GM12864 (cell line): ENCODE results near the gene KCNMB4.

Experiments used
- DNase-seq: peaks from one replicate; pipeline ENCODE4 v3.0.0-alpha.2; 2011; ENCODE audit warnings: low read depth
- H3K4me3 ChIP-seq: 2 replicates; pipeline ENCODE4 v1.5.1; 2011; ENCODE audit warnings: mild to moderate bottlenecking, low read depth, low read length, control low read depth
- TF ChIP-seq, protein P1 (sequence below): IDR thresholded peaks from 2 replicates; pipeline ENCODE4 v1.5.1; 2011; ENCODE audit warnings: low read depth, mild to moderate bottlenecking, moderate library complexity, low read length, control low read depth, inconsistent platforms; ENCODE audit errors: missing control alignments

KCNMB4 gene

DNA sequence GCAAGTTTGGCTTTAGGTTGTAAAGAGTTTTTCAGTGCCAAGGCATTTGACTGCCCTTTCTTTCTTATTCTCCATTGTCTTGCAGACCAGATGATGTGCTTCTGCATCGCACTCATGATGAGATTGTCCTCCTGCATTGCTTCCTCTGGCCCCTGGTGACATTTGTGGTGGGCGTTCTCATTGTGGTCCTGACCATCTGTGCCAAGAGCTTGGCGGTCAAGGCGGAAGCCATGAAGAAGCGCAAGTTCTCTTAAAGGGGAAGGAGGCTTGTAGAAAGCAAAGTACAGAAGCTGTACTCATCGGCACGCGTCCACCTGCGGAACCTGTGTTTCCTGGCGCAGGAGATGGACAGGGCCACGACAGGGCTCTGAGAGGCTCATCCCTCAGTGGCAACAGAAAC lies 64.3 kb downstream of the KCNMB4 start:
- TF ChIP-seq, protein P1, sequence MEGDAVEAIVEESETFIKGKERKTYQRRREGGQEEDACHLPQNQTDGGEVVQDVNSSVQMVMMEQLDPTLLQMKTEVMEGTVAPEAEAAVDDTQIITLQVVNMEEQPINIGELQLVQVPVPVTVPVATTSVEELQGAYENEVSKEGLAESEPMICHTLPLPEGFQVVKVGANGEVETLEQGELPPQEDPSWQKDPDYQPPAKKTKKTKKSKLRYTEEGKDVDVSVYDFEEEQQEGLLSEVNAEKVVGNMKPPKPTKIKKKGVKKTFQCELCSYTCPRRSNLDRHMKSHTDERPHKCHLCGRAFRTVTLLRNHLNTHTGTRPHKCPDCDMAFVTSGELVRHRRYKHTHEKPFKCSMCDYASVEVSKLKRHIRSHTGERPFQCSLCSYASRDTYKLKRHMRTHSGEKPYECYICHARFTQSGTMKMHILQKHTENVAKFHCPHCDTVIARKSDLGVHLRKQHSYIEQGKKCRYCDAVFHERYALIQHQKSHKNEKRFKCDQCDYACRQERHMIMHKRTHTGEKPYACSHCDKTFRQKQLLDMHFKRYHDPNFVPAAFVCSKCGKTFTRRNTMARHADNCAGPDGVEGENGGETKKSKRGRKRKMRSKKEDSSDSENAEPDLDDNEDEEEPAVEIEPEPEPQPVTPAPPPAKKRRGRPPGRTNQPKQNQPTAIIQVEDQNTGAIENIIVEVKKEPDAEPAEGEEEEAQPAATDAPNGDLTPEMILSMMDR, result no peak
- H3K4me3 ChIP-seq, result no peak overlapping the region
- no peak for DNase-seq

DNA sequence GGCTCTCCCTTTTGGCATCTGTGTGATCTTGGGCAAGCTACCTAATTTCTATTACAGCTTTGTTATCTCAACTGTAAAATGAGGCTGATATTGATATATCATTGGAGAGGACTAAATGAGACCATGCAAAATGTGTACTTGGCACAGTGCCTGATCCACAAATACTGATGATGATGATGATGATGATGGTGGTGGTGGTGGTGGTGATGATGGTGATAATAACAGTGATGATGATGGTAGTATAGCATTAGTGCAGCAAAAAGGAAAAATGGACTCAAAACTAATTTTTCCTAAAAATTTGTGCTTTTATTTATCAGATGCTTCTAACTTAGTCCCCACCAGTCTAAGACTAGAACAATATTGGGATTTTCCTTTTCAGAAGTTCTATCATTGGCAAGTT lies 70.7 kb downstream of the KCNMB4 start:
- TF ChIP-seq, protein P1, result no peak
- no peak for DNase-seq
- no peak overlapping the region for H3K4me3 ChIP-seq

DNA sequence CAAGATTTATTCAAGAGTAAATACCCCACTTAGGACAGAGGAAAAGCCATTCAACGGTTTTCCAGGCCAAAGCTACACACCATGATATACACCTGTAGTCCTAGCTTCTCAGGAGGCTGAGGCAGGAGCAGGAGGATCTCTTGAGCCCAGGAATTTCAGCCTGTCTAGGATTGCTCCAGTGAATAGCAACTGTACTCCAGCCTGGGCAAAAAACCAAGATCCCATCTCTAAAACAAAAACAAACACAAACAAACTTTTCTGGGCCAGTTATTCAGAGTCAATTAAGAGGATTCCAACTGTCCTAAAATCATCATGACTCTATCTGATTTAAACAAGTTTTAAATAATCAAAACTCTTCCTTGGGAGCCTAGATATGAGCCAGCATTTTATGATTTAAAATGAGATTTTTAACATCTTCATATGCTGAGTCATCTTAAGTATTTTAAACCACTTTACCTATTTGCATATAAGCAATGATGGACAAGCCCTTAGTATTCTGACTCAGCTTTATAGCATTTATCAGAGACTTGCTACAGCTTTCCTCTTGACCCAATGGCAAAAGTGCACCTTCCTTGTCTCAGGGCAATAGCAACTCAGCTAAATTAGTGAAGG lies 77.1 kb downstream of the KCNMB4 start:
- DNase-seq, result no peak
- TF ChIP-seq, protein P1, result no peak
- no peak overlapping the region for H3K4me3 ChIP-seq

DNA sequence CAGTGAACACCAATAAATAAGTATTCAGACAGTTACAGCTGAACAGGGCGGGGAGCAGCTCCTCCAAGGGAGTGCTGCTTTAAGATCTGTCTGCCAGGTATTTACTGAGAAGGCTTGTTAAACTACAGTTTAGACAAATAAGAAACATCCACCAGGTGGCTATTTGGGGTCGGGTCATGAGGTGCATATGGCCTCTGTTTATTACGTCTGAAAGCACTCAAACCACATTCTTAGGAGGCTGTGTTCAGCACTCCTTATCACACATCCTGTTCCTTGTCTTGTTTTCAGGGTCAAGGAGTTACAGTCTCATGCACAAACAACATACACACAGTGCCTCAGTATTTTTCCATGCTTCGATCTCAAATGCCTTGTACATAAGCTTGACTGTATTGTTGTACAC lies 78.8 kb downstream of the KCNMB4 start:
- no peak for DNase-seq
- H3K4me3 ChIP-seq, result no peak overlapping the region
- TF ChIP-seq, protein P1, result no peak

DNA sequence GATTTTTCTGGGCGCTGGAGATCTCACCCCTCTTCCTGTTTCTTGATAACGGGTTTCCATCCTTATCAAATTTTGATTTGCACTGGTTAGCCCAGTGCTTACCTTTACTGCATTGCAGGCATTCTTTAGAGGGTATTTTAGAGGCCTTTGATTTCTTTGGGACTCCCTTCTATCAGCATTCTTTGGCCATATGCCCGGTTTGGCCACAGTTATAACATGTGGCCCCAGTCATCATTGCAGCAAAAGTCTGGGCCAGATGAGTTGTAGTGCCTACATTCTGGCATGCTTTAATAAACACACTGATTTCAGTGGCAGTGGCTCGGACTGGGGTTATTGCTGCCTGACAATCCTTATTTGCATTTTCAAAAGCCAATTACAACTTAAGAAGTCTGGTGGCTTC lies 82.3 kb downstream of the KCNMB4 start:
- no peak overlapping the region for H3K4me3 ChIP-seq
- no peak for DNase-seq
- TF ChIP-seq, protein P1, result no peak

DNA sequence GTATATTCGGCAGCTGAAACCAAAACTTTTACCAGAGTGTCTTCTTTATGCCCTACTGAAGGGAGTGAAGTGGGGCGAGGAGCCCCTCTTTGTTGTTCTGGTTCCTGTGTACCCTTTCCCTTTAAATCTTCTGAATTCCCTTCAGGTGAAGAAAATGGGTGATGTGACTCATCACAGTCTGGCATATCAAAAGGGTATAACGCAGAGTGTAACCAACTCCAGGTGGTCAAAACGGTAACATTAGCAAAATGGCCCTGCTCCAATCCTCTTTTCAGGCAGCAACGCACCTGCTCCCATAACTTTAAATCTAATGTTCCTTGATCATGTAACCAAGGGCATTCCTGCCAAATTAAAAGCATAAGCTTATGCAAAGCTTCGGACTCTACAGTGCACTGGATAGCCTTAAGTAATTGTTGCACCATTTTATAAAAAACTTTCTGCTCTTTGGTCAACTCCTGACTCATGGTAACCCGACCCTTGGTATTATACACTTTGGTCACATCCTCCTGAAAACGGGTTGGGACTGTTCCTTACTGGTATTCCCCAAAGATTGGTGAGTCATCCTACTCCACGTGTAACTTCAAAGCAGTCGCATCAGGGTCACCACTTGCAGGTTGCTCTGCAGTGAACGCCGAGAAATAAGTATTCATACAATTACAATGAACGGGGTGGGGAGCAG lies 83.1 kb downstream of the KCNMB4 start:
- no peak for DNase-seq
- TF ChIP-seq, protein P1, result no peak
- H3K4me3 ChIP-seq, result no peak overlapping the region
